Retinal pigment epithelial cell (primary cell): ENCODE measurements around the gene IDH3B.
A peak's percentile ranks its signal among the peaks of the same experiment; 100 is the strongest.
"Not testable (repeated sequence)": the region's sequence is repeated elsewhere in the genome, so short reads cannot be mapped to it uniquely, and the experiment has no call there.

Experiments
- DNase-seq: peaks from one replicate; pipeline ENCODE4 v3.0.0-alpha.2; 2010; ENCODE audit warnings: low read depth
- H3K4me3 ChIP-seq: 2 replicates; pipeline ENCODE4 v1.5.1; 2011; ENCODE audit warnings: mild to moderate bottlenecking, low read length, control low read depth, moderate library complexity
- CTCF ChIP-seq: conservative IDR thresholded peaks from 2 replicates; pipeline ENCODE4 v1.5.1; 2011; ENCODE audit warnings: low read depth, low read length, control low read depth, inconsistent platforms

The IDH3B gene

GRCh38 chr20:2690718-2691117, 26.7 kb upstream of the IDH3B start:
- no peak for TF ChIP-seq CTCF
- no peak overlapping the region for H3K4me3 ChIP-seq
- DNase-seq = no peak

GRCh38 chr20:2690213-2690612, 26.2 kb upstream of the IDH3B start:
- DNase-seq = no peak
- TF ChIP-seq CTCF = no peak
- no peak overlapping the region for H3K4me3 ChIP-seq

GRCh38 chr20:2688041-2688591, 24.1 kb upstream of the IDH3B start:
- no peak overlapping the region for H3K4me3 ChIP-seq
- TF ChIP-seq CTCF = peak; percentile 74
- DNase-seq = no peak

GRCh38 chr20:2687514-2687913, 23.5 kb upstream of the IDH3B start:
- no peak for DNase-seq
- no peak overlapping the region for H3K4me3 ChIP-seq
- no peak for TF ChIP-seq CTCF

- H3K4me3 ChIP-seq, DNase-seq: not testable (repeated sequence)
Observed at GRCh38 chr20:2684817-2685216, 20.8 kb upstream of the IDH3B start.

GRCh38 chr20:2682040-2682439, 18.0 kb upstream of the IDH3B start:
- DNase-seq = not testable (repeated sequence)

GRCh38 chr20:2680046-2680445, 16.0 kb upstream of the IDH3B start:
- no peak for DNase-seq
- H3K4me3 ChIP-seq = no peak overlapping the region
- no peak for TF ChIP-seq CTCF

More at GRCh38 chr20:2682040-2682439, 18.0 kb upstream of the IDH3B start:
- not testable (repeated sequence) for H3K4me3 ChIP-seq

GRCh38 chr20:2673453-2673852, 9.4 kb upstream of the IDH3B start:
- no peak overlapping the region for H3K4me3 ChIP-seq
- DNase-seq = no peak
- TF ChIP-seq CTCF = no peak
